GM19240 (cell line): ENCODE data around the gene TCTN1.
"Not testable (repeated sequence)": the region's sequence is repeated elsewhere in the genome, so short reads cannot be mapped to it uniquely, and the experiment has no call there.

ENCODE experiments used
- DNase-seq: peaks from one replicate; pipeline ENCODE4 v3.0.0; 2011; ENCODE audit warnings: low spot score; ENCODE audit not compliant: insufficient read length

The TCTN1 gene

GRCh38 chr12:110613771-110614684, at the start of gene TCTN1:
Gene TCTN1 (plus strand): TSS chr12:110614129. CDS start chr12:110614183, 54 bp downstream.
- peak; percentile 77 for DNase-seq

- DNase-seq: no peak
Measured at GRCh38 chr12:110564471-110564991, 49.4 kb upstream of the TCTN1 start.

GRCh38 chr12:110565894-110566871, 47.7 kb upstream of the TCTN1 start:
- no peak for DNase-seq

GRCh38 chr12:110566993-110567392, 46.9 kb upstream of the TCTN1 start:
- DNase-seq: no peak

GRCh38 chr12:110568752-110569151, 45.2 kb upstream of the TCTN1 start:
- no peak for DNase-seq

- DNase-seq: not testable (repeated sequence)
Measured at GRCh38 chr12:110569838-110570237, 44.1 kb upstream of the TCTN1 start.

GRCh38 chr12:110570798-110571197, 43.1 kb upstream of the TCTN1 start:
- DNase-seq: not testable (repeated sequence)

GRCh38 chr12:110574044-110574443, 39.9 kb upstream of the TCTN1 start:
- no peak for DNase-seq

GRCh38 chr12:110574717-110575230, 39.2 kb upstream of the TCTN1 start:
- not testable (repeated sequence) for DNase-seq

GRCh38 chr12:110575326-110575725, 38.6 kb upstream of the TCTN1 start:
- no peak for DNase-seq

- no peak for DNase-seq
Measured at GRCh38 chr12:110576504-110576903, 37.4 kb upstream of the TCTN1 start.

GRCh38 chr12:110577864-110578693, 35.9 kb upstream of the TCTN1 start:
- DNase-seq: no peak

- DNase-seq: no peak
Measured at GRCh38 chr12:110578694-110579534, 35.0 kb upstream of the TCTN1 start.

- DNase-seq: no peak
Measured at GRCh38 chr12:110579535-110580253, 34.2 kb upstream of the TCTN1 start.

GRCh38 chr12:110581931-110582275, 32.0 kb upstream of the TCTN1 start:
- DNase-seq: no peak

GRCh38 chr12:110582276-110583136, 31.4 kb upstream of the TCTN1 start:
- no peak for DNase-seq

- peak; percentile 68 for DNase-seq
Measured at GRCh38 chr12:110583137-110584059, 30.5 kb upstream of the TCTN1 start, which contains the start of gene PPTC7. Gene PPTC7 (minus strand): TSS chr12:110583318. CDS start chr12:110583031, 287 bp downstream.
